H1 (cell line): ENCODE data around the gene FBXW8. TPM values are rescaled to one million over a fixed set of nuclear protein-coding genes. Genes with fewer than 3 reads are reported as not detected.

Source experiments
- JUND ChIP-seq: IDR thresholded peaks from 2 replicates; pipeline ENCODE4 v1.6.1; 2011; ENCODE audit warnings: mild to moderate bottlenecking, improper control_type of control experiment, low read length
- RBBP5 ChIP-seq: IDR thresholded peaks from 2 replicates; pipeline ENCODE4 v1.7.1; 2012; ENCODE audit warnings: low read depth, mild to moderate bottlenecking, inconsistent platforms, low read length, moderate library complexity, borderline replicate concordance
- polyA plus RNA-seq, 7 experiments: library from polyadenylated mRNA; depleted of rRNA in 3 of 7; stranded (reverse) in 5 of 7; unstranded in 2 of 7; fragments of >200 nt in 5 of 7; fragments of 200-250 nt in 2 of 7; gene quantifications; 1 replicate in 5 of 7; 2 replicates in 1 of 7; 4 replicates in 1 of 7; pipeline versions ENCODE4 v1.2.1 to v1.2.3, GENCODE V29; 2011 to 2013; ENCODE audit warnings: missing spikeins in 2 of 7, mixed read lengths in 2 of 7
- total RNA-seq: library from RNA; stranded (reverse); fragmentation: NEBNext Ultra II Directional; extraction: Animal tissue kit (Norgen Biotek cat#: 25700); gene quantifications from 2 replicates; pipeline ENCODE4 v1.2.1, GENCODE V29; 2021
- TF ChIP-seq, protein P1 (sequence below): fragments of 300-600 bp; sonication (generic); IDR thresholded peaks from 2 replicates; pipeline ENCODE4 v1.7.1; 2012; ENCODE audit warnings: low read length, moderate library complexity, mild to moderate bottlenecking, inconsistent platforms; ENCODE audit not compliant: insufficient replicate concordance

The FBXW8 gene
- total and polyA plus RNA-seq, 2 of the 8 experiments (the other 6 are each of a cell fraction or from before 2014, with no cell fraction given): 15.8 to 16.0 TPM

GRCh38 chr12:116916714-116917114 is 6.0 kb downstream of the FBXW8 start (continued):
- TF ChIP-seq RBBP5 (no peak), JUND (peak; percentile 70)
- TF ChIP-seq, protein P1, sequence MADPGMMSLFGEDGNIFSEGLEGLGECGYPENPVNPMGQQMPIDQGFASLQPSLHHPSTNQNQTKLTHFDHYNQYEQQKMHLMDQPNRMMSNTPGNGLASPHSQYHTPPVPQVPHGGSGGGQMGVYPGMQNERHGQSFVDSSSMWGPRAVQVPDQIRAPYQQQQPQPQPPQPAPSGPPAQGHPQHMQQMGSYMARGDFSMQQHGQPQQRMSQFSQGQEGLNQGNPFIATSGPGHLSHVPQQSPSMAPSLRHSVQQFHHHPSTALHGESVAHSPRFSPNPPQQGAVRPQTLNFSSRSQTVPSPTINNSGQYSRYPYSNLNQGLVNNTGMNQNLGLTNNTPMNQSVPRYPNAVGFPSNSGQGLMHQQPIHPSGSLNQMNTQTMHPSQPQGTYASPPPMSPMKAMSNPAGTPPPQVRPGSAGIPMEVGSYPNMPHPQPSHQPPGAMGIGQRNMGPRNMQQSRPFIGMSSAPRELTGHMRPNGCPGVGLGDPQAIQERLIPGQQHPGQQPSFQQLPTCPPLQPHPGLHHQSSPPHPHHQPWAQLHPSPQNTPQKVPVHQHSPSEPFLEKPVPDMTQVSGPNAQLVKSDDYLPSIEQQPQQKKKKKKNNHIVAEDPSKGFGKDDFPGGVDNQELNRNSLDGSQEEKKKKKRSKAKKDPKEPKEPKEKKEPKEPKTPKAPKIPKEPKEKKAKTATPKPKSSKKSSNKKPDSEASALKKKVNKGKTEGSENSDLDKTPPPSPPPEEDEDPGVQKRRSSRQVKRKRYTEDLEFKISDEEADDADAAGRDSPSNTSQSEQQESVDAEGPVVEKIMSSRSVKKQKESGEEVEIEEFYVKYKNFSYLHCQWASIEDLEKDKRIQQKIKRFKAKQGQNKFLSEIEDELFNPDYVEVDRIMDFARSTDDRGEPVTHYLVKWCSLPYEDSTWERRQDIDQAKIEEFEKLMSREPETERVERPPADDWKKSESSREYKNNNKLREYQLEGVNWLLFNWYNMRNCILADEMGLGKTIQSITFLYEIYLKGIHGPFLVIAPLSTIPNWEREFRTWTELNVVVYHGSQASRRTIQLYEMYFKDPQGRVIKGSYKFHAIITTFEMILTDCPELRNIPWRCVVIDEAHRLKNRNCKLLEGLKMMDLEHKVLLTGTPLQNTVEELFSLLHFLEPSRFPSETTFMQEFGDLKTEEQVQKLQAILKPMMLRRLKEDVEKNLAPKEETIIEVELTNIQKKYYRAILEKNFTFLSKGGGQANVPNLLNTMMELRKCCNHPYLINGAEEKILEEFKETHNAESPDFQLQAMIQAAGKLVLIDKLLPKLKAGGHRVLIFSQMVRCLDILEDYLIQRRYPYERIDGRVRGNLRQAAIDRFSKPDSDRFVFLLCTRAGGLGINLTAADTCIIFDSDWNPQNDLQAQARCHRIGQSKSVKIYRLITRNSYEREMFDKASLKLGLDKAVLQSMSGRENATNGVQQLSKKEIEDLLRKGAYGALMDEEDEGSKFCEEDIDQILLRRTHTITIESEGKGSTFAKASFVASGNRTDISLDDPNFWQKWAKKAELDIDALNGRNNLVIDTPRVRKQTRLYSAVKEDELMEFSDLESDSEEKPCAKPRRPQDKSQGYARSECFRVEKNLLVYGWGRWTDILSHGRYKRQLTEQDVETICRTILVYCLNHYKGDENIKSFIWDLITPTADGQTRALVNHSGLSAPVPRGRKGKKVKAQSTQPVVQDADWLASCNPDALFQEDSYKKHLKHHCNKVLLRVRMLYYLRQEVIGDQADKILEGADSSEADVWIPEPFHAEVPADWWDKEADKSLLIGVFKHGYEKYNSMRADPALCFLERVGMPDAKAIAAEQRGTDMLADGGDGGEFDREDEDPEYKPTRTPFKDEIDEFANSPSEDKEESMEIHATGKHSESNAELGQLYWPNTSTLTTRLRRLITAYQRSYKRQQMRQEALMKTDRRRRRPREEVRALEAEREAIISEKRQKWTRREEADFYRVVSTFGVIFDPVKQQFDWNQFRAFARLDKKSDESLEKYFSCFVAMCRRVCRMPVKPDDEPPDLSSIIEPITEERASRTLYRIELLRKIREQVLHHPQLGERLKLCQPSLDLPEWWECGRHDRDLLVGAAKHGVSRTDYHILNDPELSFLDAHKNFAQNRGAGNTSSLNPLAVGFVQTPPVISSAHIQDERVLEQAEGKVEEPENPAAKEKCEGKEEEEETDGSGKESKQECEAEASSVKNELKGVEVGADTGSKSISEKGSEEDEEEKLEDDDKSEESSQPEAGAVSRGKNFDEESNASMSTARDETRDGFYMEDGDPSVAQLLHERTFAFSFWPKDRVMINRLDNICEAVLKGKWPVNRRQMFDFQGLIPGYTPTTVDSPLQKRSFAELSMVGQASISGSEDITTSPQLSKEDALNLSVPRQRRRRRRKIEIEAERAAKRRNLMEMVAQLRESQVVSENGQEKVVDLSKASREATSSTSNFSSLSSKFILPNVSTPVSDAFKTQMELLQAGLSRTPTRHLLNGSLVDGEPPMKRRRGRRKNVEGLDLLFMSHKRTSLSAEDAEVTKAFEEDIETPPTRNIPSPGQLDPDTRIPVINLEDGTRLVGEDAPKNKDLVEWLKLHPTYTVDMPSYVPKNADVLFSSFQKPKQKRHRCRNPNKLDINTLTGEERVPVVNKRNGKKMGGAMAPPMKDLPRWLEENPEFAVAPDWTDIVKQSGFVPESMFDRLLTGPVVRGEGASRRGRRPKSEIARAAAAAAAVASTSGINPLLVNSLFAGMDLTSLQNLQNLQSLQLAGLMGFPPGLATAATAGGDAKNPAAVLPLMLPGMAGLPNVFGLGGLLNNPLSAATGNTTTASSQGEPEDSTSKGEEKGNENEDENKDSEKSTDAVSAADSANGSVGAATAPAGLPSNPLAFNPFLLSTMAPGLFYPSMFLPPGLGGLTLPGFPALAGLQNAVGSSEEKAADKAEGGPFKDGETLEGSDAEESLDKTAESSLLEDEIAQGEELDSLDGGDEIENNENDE: no peak
